Measurements from ENCODE around the gene MGAT4B.

GRCh38 chr5:179804555-179804947, 2.1 kb downstream of the MGAT4B start:
- TF ChIP-seq CTCF (IDR thresholded peaks at IDR 0.05) (no peak), POLR2A (IDR thresholded peaks at IDR 0.05) (no peak)
